Ovary (tissue), 9 donors: ENCODE results near the gene GPR55. TPM values are rescaled to one million over a fixed set of nuclear protein-coding genes. Genes with fewer than 3 reads are reported as not detected.

Source experiments
- DNase-seq, 5 donors: peaks; one replicate each; pipeline ENCODE4 v3.0.0-alpha.2; 2019 to 2020
- H3K27ac ChIP-seq, 2 donors: fragments of 200-600 bp; one replicate each; pipeline versions ENCODE4 v1.5.1 to v1.8.0; 2019 to 2022
- H3K27me3 ChIP-seq: fragments of 200-600 bp; one replicate; pipeline ENCODE4 v1.8.0; 2022
- H3K36me3 ChIP-seq: fragments of 200-600 bp; sonication (generic); one replicate; pipeline ENCODE4 v1.5.1; 2019
- H3K4me1 ChIP-seq: one replicate; pipeline ENCODE4 v1.8.1; 2013; ENCODE audit warnings: mild to moderate bottlenecking, moderate library complexity; ENCODE audit not compliant: insufficient read depth
- H3K4me3 ChIP-seq: fragments of 200-600 bp; sonication (generic); one replicate; pipeline ENCODE4 v1.5.1; 2017
- H3K9me3 ChIP-seq, 2 donors: fragments of 200-600 bp in 1 of 2; sonication (generic) in 1 of 2; one replicate each; pipeline versions ENCODE4 v1.5.1 to v1.8.1; 2013 to 2019; ENCODE audit warnings: mild to moderate bottlenecking in 1 of 2, moderate library complexity in 1 of 2
- CTCF ChIP-seq, 3 donors: fragments of 450-650 bp in 2 of 3; fragments of 200-600 bp in 1 of 3; IDR thresholded peaks; one replicate each; pipeline versions ENCODE4 v1.5.1 to v1.8.0; 2016 to 2022; ENCODE audit warnings: antibody characterized with exemption in 3 of 3, mild to moderate bottlenecking in 1 of 3
- EP300 ChIP-seq: sonication (generic); formaldehyde crosslinking; IDR thresholded peaks from one replicate; pipeline ENCODE4 v1.6.1; 2017; ENCODE audit warnings: antibody characterized with exemption
- POLR2A ChIP-seq: fragments of 450-650 bp; IDR thresholded peaks from one replicate; pipeline ENCODE4 v1.6.1; 2017; ENCODE audit warnings: antibody characterized with exemption, mild to moderate bottlenecking, moderate library complexity
- WGBS, 3 donors: extraction: QIAGEN DNeasy Blood & Tissue Kit in 1 of 3; methylation state at CpG; one replicate each; pipeline versions ENCODE4 v1.1.5 to v1.1.7; 2013 to 2017; 5-methylcytosine and 5-hydroxymethylcytosine counted together
- intact Hi-C, 4 donors: fragments of 100-400 bp; cut with DNase I; formaldehyde crosslinking; loops; one replicate each; pipeline versions ENCODE4 v1.11.0 to v1.15.1; 2022 to 2023
- polyA plus RNA-seq, 2 donors: library from polyadenylated mRNA; stranded (reverse); fragments of 200-250 nt in 1 of 2; fragments of 350-450 nt in 1 of 2; fragmentation: Illumina TruSeq in 1 of 2; extraction: RNeasy Lipid Tissue Mini Kit (QIAGEN cat#74804) in 1 of 2; gene quantifications; one replicate each; pipeline ENCODE4 v1.2.3, GENCODE V29; 2013 to 2014
- total RNA-seq, 7 donors: library from RNA; depleted of rRNA in 2 of 7; stranded (reverse); fragments of >200 nt in 2 of 7; fragmentation: NEBNext Ultra II Directional in 3 of 7; extraction: Animal tissue kit (Norgen Biotek cat#: 25700) in 3 of 7; gene quantifications; one replicate each; pipeline versions ENCODE4 v1.1.0 to v1.2.4, GENCODE V29; 2016 to 2023
- donor health status: DM: no; HTN: no; CAD: no; lungs with moderate emphysema.
- donor health status: DM: no; HTN: no; CAD: no.
- donor health status: Bipolar disorder and iron deficiency.
- donor health status: DM: yes; HTN: yes; CAD: no.
- donor health status: DM: no; HTN: no; CAD: no.
- donor health status: DM: yes; HTN: yes; CAD: no.

GPR55 gene
- total and polyA plus RNA-seq, 9 donors, result 0.05 to 0.20 (median 0.14) TPM; not detected in 5

GRCh38 chr2:230901006-230901405, 24.0 kb downstream of the GPR55 start:
- Histone ChIP-seq H3K4me3 (no peak overlapping the region), H3K27me3 (no peaks in the 10 kb centered on the region), H3K27ac (no peak overlapping the region), H3K36me3 (no peaks in the 10 kb centered on the region), H3K9me3 (no peaks in the 10 kb centered on the region), H3K4me1 (no peaks in the 10 kb centered on the region)
- intact Hi-C loops, result loop anchor here in 2 of 4 donors (5.0 to 10.0 kb wide), 2 partner anchors 84 to 91 kb away; no protein-coding TSS in a partner anchor
- peak in 1 of 5 donors; percentile 1 for DNase-seq
- TF ChIP-seq POLR2A, result no peak
- TF ChIP-seq EP300, result no peak
- TF ChIP-seq CTCF (IDR thresholded peaks at IDR 0.05), result no peak
- 61 to 67% (median 65%) methylated on average over 5 of the region's 5 CpGs for WGBS, 3 donors

- 65 to 71% (median 67%) methylated on average over 10 of the region's 10 CpGs for WGBS, 3 donors
- Histone ChIP-seq H3K27me3 (no peaks in the 10 kb centered on the region), H3K9me3 (no peaks in the 10 kb centered on the region), H3K4me1 (no peaks in the 10 kb centered on the region), H3K27ac (no peak overlapping the region), H3K36me3 (no peaks in the 10 kb centered on the region), H3K4me3 (no peak overlapping the region)
- intact Hi-C loops, result loop anchor here in 2 of 4 donors (5.0 to 10.0 kb wide), 2 partner anchors 84 to 92 kb away; no protein-coding TSS in a partner anchor
- no peak for TF ChIP-seq CTCF (IDR thresholded peaks at IDR 0.05)
- TF ChIP-seq EP300, result no peak
- no peak for TF ChIP-seq POLR2A
- peak in 1 of 5 donors; percentile 2 for DNase-seq
Observed at GRCh38 chr2:230900336-230900995, 24.6 kb downstream of the GPR55 start.

- TF ChIP-seq CTCF (IDR thresholded peaks at IDR 0.05) (no peak), EP300 (no peak), POLR2A (no peak)
- WGBS, 3 donors, result 90 to 94% (median 90%) methylated on average over 4 of the region's 4 CpGs
- no peaks in the 10 kb centered on the region for H3K36me3 ChIP-seq
- H3K9me3 ChIP-seq, result no peaks in the 10 kb centered on the region
- H3K27ac ChIP-seq, result no peak overlapping the region
- DNase-seq, result no peak
- no peaks in the 10 kb centered on the region for H3K27me3 ChIP-seq
- intact Hi-C loops, result loop anchor here in 2 of 4 donors (5.0 to 10.0 kb wide), 2 partner anchors 85 to 93 kb away; no protein-coding TSS in a partner anchor
- H3K4me3 ChIP-seq, result no peak overlapping the region
- no peaks in the 10 kb centered on the region for H3K4me1 ChIP-seq
Observed at GRCh38 chr2:230899786-230900185, 25.3 kb downstream of the GPR55 start.

GRCh38 chr2:230899287-230899686, 25.8 kb downstream of the GPR55 start:
- H3K27ac ChIP-seq, result no peak overlapping the region
- H3K4me3 ChIP-seq, result no peak overlapping the region
- intact Hi-C loops, result no loop called here
- H3K36me3 ChIP-seq, result no peaks in the 10 kb centered on the region
- no peaks in the 10 kb centered on the region for H3K27me3 ChIP-seq
- DNase-seq, result peak in 2 of 5 donors; percentile 2 to 3
- no peak for TF ChIP-seq CTCF (IDR thresholded peaks at IDR 0.05)
- TF ChIP-seq POLR2A, result no peak
- TF ChIP-seq EP300, result no peak
- WGBS, 3 donors, result 46 to 51% (median 48%) methylated on average over 5 of the region's 5 CpGs
- no peaks in the 10 kb centered on the region for H3K9me3 ChIP-seq
- no peaks in the 10 kb centered on the region for H3K4me1 ChIP-seq
